ENCODE results near the gene BORCS5. TPM values are rescaled to one million over a fixed set of nuclear protein-coding genes. Genes with fewer than 3 reads are reported as not detected.

BORCS5 gene
- total RNA-seq, 1 experiment from 2014 or later = 13.9 TPM

GRCh38 chr12:12433203-12433731, 76.4 kb downstream of the BORCS5 start:
- Mint-ChIP-seq H3K4me1 (peaks cover 2 to 6% of the 10 kb centered on the region in 2 experiments; a peak in 3 of 4 replicates), H3K4me3 (no peak overlapping the region), H3K27me3 (ENCODE audit: low read depth) (no peaks in the 10 kb centered on the region), H3K36me3 (ENCODE audit: insufficient read depth in 1 of 3, low read depth in 3 of 3) (peaks cover 7 to 12% (median 12%) of the 10 kb centered on the region in 3 experiments), H3K27ac (no peak overlapping the region), H3K9me3 (no peaks in the 10 kb centered on the region; a peak in 1 of 5 replicates)
- H2BK120ac ChIP-seq (ENCODE audit: low read depth, low read length, poor library complexity, severe bottlenecking) = no peak overlapping the region
- no peak overlapping the region for H3K4me2 ChIP-seq (ENCODE audit: insufficient read depth, insufficient read length, low read length)
- H2BK12ac ChIP-seq (ENCODE audit: insufficient read length, low read depth, low read length) = no peak overlapping the region
- no peaks in the 10 kb centered on the region for H3K79me1 ChIP-seq (ENCODE audit: insufficient read depth, low read depth, low read length, poor library complexity, severe bottlenecking)
- no peak overlapping the region for H4K5ac ChIP-seq (ENCODE audit: insufficient read length, low read depth, low read length)
- H3K23ac ChIP-seq (ENCODE audit: insufficient read length, low read depth, low read length) = no peak overlapping the region
- no peak for DNase-seq
- no peak overlapping the region for H3K9ac ChIP-seq (ENCODE audit: extremely low read depth, insufficient read length, low read length)
- H3K79me2 ChIP-seq (ENCODE audit: insufficient read depth, low read length) = no peaks in the 10 kb centered on the region
- TF ChIP-seq, protein P1, sequence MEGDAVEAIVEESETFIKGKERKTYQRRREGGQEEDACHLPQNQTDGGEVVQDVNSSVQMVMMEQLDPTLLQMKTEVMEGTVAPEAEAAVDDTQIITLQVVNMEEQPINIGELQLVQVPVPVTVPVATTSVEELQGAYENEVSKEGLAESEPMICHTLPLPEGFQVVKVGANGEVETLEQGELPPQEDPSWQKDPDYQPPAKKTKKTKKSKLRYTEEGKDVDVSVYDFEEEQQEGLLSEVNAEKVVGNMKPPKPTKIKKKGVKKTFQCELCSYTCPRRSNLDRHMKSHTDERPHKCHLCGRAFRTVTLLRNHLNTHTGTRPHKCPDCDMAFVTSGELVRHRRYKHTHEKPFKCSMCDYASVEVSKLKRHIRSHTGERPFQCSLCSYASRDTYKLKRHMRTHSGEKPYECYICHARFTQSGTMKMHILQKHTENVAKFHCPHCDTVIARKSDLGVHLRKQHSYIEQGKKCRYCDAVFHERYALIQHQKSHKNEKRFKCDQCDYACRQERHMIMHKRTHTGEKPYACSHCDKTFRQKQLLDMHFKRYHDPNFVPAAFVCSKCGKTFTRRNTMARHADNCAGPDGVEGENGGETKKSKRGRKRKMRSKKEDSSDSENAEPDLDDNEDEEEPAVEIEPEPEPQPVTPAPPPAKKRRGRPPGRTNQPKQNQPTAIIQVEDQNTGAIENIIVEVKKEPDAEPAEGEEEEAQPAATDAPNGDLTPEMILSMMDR (conservative IDR thresholded peaks at IDR 0.05) = no peak
- no peaks in the 10 kb centered on the region for H3K4me1 ChIP-seq (ENCODE audit: insufficient read depth, low read length)
- no peak overlapping the region for H4K8ac ChIP-seq (replicated peaks; ENCODE audit: insufficient read length, low read depth, low read length)
- no peak overlapping the region for H3K14ac ChIP-seq (ENCODE audit: insufficient read depth, low read length)
- H3K23me2 ChIP-seq (ENCODE audit: insufficient read length, low read depth, low read length, poor library complexity, severe bottlenecking) = no peaks in the 10 kb centered on the region
- H4K91ac ChIP-seq (ENCODE audit: insufficient read length, low read depth, low read length) = no peak overlapping the region
- H4K20me1 ChIP-seq (ENCODE audit: control insufficient read depth, insufficient read depth, insufficient read length) = no peaks in the 10 kb centered on the region
- no peak overlapping the region for H2BK15ac ChIP-seq (ENCODE audit: low read depth, low read length)
- peak overlapping the region; percentile 59 for H2AK5ac ChIP-seq (ENCODE audit: insufficient read length, low read length)
- H3K4ac ChIP-seq (ENCODE audit: low read depth, low read length) = no peak overlapping the region
- no peak overlapping the region for H2AFZ ChIP-seq (ENCODE audit: low read length)
- H3K27ac ChIP-seq (ENCODE audit: insufficient read length, low read depth, low read length) = no peak overlapping the region
- no peak overlapping the region for H2BK5ac ChIP-seq (ENCODE audit: insufficient read length, low read length)
- WGBS (ENCODE audit: extremely low coverage, insufficient read length, low lambda C conversion rate) = no CpG with 5 or more reads among the region's 4 CpGs
- no peak overlapping the region for H3K18ac ChIP-seq (ENCODE audit: insufficient read length, low read depth, low read length)
- no peaks in the 10 kb centered on the region for H3K9me3 ChIP-seq (ENCODE audit: control insufficient read depth, low read depth, low read length)
- H3K56ac ChIP-seq (ENCODE audit: insufficient read length, low read depth, low read length) = no peak overlapping the region
- H3T11ph ChIP-seq (ENCODE audit: low read length) = no peak overlapping the region
- no peak overlapping the region for H2BK20ac ChIP-seq (ENCODE audit: low read depth, low read length, poor library complexity, severe bottlenecking)
- no peaks in the 10 kb centered on the region for H3K27me3 ChIP-seq (ENCODE audit: insufficient read depth, low read length)

Data from H9 (cell line).